H1 (cell line): ENCODE data around the gene INSYN2A. TPM values are rescaled to one million over a fixed set of nuclear protein-coding genes. Genes with fewer than 3 reads are reported as not detected.

Experiments
- POLR2A ChIP-seq, 2 experiments: IDR thresholded peaks; 1 replicate in 1 of 2; 2 replicates in 1 of 2; pipeline ENCODE4 v1.6.1; 2011; ENCODE audit warnings: low read depth in 2 of 2, low read length in 2 of 2, mild to moderate bottlenecking in 2 of 2; ENCODE audit errors: control extremely low read depth in 1 of 2
- polyA plus RNA-seq, 7 experiments: library from polyadenylated mRNA; depleted of rRNA in 3 of 7; stranded (reverse) in 5 of 7; unstranded in 2 of 7; fragments of >200 nt in 5 of 7; fragments of 200-250 nt in 2 of 7; gene quantifications; 1 replicate in 5 of 7; 2 replicates in 1 of 7; 4 replicates in 1 of 7; pipeline versions ENCODE4 v1.2.1 to v1.2.3, GENCODE V29; 2011 to 2013; ENCODE audit warnings: missing spikeins in 2 of 7, mixed read lengths in 2 of 7
- total RNA-seq: library from RNA; stranded (reverse); fragmentation: NEBNext Ultra II Directional; extraction: Animal tissue kit (Norgen Biotek cat#: 25700); gene quantifications from 2 replicates; pipeline ENCODE4 v1.2.1, GENCODE V29; 2021
- TF ChIP-seq, protein P1 (sequence below): fragments of 300-600 bp; sonication (generic); IDR thresholded peaks from 2 replicates; pipeline ENCODE4 v1.7.1; 2012; ENCODE audit warnings: low read length, moderate library complexity, mild to moderate bottlenecking, inconsistent platforms; ENCODE audit not compliant: insufficient replicate concordance

The INSYN2A gene
- total and polyA plus RNA-seq, 2 of the 8 experiments (the other 6 are each of a cell fraction or from before 2014, with no cell fraction given): 0.11 to 0.19 TPM

DNA sequence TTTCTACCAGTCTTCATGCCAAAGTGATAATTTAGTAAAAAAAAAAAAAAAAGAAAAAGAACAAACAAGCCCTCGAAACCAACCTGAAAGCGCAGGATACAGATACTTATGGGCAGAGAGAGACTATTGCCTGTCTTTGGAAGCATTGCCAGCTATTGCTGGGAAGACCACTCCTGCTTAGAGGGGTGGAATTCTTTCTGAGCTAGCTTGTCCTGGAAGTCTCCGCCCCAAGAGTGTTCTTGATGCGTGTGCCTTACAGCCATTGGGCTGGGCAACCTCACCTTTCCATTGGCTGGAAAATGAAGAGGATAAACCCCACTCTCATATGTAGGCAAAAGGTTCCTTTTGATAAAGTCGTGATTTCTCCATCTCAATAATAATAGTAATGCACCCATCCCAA lies 19.9 kb upstream of the INSYN2A start (continued):
- TF ChIP-seq, protein P1, sequence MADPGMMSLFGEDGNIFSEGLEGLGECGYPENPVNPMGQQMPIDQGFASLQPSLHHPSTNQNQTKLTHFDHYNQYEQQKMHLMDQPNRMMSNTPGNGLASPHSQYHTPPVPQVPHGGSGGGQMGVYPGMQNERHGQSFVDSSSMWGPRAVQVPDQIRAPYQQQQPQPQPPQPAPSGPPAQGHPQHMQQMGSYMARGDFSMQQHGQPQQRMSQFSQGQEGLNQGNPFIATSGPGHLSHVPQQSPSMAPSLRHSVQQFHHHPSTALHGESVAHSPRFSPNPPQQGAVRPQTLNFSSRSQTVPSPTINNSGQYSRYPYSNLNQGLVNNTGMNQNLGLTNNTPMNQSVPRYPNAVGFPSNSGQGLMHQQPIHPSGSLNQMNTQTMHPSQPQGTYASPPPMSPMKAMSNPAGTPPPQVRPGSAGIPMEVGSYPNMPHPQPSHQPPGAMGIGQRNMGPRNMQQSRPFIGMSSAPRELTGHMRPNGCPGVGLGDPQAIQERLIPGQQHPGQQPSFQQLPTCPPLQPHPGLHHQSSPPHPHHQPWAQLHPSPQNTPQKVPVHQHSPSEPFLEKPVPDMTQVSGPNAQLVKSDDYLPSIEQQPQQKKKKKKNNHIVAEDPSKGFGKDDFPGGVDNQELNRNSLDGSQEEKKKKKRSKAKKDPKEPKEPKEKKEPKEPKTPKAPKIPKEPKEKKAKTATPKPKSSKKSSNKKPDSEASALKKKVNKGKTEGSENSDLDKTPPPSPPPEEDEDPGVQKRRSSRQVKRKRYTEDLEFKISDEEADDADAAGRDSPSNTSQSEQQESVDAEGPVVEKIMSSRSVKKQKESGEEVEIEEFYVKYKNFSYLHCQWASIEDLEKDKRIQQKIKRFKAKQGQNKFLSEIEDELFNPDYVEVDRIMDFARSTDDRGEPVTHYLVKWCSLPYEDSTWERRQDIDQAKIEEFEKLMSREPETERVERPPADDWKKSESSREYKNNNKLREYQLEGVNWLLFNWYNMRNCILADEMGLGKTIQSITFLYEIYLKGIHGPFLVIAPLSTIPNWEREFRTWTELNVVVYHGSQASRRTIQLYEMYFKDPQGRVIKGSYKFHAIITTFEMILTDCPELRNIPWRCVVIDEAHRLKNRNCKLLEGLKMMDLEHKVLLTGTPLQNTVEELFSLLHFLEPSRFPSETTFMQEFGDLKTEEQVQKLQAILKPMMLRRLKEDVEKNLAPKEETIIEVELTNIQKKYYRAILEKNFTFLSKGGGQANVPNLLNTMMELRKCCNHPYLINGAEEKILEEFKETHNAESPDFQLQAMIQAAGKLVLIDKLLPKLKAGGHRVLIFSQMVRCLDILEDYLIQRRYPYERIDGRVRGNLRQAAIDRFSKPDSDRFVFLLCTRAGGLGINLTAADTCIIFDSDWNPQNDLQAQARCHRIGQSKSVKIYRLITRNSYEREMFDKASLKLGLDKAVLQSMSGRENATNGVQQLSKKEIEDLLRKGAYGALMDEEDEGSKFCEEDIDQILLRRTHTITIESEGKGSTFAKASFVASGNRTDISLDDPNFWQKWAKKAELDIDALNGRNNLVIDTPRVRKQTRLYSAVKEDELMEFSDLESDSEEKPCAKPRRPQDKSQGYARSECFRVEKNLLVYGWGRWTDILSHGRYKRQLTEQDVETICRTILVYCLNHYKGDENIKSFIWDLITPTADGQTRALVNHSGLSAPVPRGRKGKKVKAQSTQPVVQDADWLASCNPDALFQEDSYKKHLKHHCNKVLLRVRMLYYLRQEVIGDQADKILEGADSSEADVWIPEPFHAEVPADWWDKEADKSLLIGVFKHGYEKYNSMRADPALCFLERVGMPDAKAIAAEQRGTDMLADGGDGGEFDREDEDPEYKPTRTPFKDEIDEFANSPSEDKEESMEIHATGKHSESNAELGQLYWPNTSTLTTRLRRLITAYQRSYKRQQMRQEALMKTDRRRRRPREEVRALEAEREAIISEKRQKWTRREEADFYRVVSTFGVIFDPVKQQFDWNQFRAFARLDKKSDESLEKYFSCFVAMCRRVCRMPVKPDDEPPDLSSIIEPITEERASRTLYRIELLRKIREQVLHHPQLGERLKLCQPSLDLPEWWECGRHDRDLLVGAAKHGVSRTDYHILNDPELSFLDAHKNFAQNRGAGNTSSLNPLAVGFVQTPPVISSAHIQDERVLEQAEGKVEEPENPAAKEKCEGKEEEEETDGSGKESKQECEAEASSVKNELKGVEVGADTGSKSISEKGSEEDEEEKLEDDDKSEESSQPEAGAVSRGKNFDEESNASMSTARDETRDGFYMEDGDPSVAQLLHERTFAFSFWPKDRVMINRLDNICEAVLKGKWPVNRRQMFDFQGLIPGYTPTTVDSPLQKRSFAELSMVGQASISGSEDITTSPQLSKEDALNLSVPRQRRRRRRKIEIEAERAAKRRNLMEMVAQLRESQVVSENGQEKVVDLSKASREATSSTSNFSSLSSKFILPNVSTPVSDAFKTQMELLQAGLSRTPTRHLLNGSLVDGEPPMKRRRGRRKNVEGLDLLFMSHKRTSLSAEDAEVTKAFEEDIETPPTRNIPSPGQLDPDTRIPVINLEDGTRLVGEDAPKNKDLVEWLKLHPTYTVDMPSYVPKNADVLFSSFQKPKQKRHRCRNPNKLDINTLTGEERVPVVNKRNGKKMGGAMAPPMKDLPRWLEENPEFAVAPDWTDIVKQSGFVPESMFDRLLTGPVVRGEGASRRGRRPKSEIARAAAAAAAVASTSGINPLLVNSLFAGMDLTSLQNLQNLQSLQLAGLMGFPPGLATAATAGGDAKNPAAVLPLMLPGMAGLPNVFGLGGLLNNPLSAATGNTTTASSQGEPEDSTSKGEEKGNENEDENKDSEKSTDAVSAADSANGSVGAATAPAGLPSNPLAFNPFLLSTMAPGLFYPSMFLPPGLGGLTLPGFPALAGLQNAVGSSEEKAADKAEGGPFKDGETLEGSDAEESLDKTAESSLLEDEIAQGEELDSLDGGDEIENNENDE: no peak
- TF ChIP-seq POLR2A (IDR thresholded peaks at IDR 0.05; ENCODE audit: control extremely low read depth in 1 of 2, low read depth in 2 of 2, low read length in 2 of 2): no peak
